GM12874 (cell line): ENCODE measurements around the gene EPB41L3.
A peak's percentile ranks its signal among the peaks of the same experiment; 100 is the strongest.

Experiments used
- TF ChIP-seq, protein P1 (sequence below): IDR thresholded peaks from 2 replicates; pipeline ENCODE4 v1.5.1; 2011; ENCODE audit warnings: low read depth, mild to moderate bottlenecking, control low read depth, low read length, moderate library complexity; ENCODE audit not compliant: insufficient read depth

Gene EPB41L3

GRCh38 chr18:5430131-5430530, 113.7 kb downstream of the EPB41L3 start:
- TF ChIP-seq, protein P1, sequence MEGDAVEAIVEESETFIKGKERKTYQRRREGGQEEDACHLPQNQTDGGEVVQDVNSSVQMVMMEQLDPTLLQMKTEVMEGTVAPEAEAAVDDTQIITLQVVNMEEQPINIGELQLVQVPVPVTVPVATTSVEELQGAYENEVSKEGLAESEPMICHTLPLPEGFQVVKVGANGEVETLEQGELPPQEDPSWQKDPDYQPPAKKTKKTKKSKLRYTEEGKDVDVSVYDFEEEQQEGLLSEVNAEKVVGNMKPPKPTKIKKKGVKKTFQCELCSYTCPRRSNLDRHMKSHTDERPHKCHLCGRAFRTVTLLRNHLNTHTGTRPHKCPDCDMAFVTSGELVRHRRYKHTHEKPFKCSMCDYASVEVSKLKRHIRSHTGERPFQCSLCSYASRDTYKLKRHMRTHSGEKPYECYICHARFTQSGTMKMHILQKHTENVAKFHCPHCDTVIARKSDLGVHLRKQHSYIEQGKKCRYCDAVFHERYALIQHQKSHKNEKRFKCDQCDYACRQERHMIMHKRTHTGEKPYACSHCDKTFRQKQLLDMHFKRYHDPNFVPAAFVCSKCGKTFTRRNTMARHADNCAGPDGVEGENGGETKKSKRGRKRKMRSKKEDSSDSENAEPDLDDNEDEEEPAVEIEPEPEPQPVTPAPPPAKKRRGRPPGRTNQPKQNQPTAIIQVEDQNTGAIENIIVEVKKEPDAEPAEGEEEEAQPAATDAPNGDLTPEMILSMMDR: no peak

DNA sequence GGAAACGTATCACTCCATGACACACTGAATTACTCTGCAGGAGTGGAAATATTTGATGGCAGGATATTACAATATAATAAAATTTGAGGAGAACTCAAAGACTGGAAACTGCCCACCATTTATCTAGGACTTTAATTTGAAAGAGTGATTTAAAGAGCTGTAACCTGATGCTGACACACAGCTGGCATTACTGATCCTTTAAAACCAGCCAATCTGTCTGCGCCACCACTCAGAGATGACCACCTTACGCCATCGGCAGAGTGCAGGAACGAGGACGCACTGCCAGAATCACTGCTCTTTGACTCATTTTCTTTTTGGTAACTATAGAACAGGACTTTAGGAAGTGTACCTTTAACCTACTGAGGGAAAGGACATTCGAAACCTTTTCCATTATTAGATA, 114.1 kb downstream of the EPB41L3 start:
- TF ChIP-seq, protein P1: no peak

DNA sequence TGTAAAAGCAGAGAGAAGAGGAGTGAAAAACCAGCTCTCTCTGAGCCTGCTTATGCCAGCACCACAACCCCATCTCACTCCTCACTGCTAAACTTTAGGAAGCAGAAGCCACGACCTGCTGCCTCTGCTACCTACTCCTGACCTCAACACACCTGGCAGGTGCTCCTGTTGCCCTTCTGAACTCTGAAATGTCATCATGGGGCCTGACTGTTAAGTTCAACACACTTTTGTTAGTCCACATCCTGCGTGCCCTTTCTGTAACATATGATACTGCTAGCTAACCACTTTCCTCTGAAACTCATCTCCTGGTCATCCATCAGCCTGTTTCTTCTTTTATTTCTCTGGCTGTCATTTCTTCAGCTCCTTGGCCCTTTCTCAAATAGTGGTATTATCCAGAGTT, 118.1 kb downstream of the EPB41L3 start:
- TF ChIP-seq, protein P1: no peak

GRCh38 chr18:5424903-5425664, 118.7 kb downstream of the EPB41L3 start:
- TF ChIP-seq, protein P1: peak; percentile 45; the same call in 1 of the 2 replicates

DNA sequence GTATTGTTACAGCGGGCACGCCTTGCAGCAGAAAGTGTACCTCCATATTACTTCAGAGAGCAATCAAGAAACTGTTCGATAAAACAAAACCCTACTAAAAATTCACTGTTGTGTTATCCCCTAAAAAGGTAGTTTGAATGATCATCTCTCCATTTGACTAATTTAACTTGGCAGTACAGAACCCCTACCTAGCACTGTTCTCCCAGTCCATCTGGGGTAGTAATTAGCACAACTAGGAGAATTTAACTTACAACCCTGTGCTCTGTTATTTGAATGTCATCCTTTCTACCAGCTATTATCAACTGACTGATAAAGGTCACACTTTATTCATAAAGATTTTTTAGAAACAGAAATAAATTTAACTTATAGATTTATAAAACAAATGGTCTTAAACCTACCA, 121.2 kb downstream of the EPB41L3 start:
- TF ChIP-seq, protein P1: no peak

DNA sequence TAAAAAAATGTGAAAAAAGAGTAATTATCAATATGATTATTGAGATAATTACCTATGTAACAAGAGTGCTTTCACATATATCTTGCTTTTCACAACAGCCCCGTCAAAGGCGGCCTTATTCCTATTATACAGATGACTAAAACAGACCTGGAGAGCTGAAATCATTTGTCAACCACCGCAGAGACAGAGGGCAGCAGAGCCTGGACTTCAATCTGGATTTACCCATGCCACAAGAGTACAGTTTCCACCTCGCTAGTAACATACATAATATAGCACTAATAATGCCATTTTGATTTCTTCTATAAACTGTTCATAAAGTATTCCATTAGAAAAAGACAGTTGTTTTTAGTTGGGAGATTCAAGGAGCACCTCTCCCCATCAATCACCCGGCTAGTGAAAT, 121.8 kb downstream of the EPB41L3 start:
- TF ChIP-seq, protein P1: no peak

GRCh38 chr18:5420906-5421305, 122.9 kb downstream of the EPB41L3 start:
- TF ChIP-seq, protein P1: no peak
